WTC11 (cell line): ENCODE measurements around the gene PPAN. TPM values are rescaled to one million over a fixed set of nuclear protein-coding genes. Genes with fewer than 3 reads are reported as not detected.

Experiments used
- ATAC-seq: fragments of 200-7000 bp; cut with Tn5 transposase; 2 replicates; pipeline ENCODE4 v1.10.0; 2021; ENCODE audit warnings: mild to moderate bottlenecking, moderate library complexity
- CTCF ChIA-PET: fragments of 300-600 bp; sonication (Branson Sonifier 250); formaldehyde crosslinking; loops from one replicate; lab custom pipeline; 2021; ENCODE audit warnings: antibody characterized with exemption; lab: Charles Lee
- POLR2A ChIA-PET: fragments of 350-600 bp; sonication (Branson Sonifier 250); formaldehyde crosslinking; loops from one replicate; lab custom pipeline; 2021; ENCODE audit warnings: antibody characterized with exemption; lab: Charles Lee
- DNase-seq: peaks from one replicate; pipeline ENCODE4 v3.0.0; 2021; ENCODE audit warnings: low spot score
- H3K27ac Mint-ChIP-seq: 2 replicates; pipeline ENCODE4 v1.8.0; 2021; ENCODE audit warnings: mixed read lengths
- H3K27me3 Mint-ChIP-seq: 2 replicates; pipeline ENCODE4 v1.8.0; 2021; ENCODE audit warnings: low read depth, mild to moderate bottlenecking, moderate library complexity, mixed read lengths
- H3K36me3 Mint-ChIP-seq: 2 replicates; pipeline ENCODE4 v1.8.0; 2021; ENCODE audit warnings: mixed read lengths
- H3K4me1 Mint-ChIP-seq: 2 replicates; pipeline ENCODE4 v1.8.0; 2022; ENCODE audit warnings: mixed read lengths
- H3K4me3 Mint-ChIP-seq: 2 replicates; pipeline ENCODE4 v1.8.0; 2021; ENCODE audit warnings: mild to moderate bottlenecking, moderate library complexity, mixed read lengths
- H3K9me3 Mint-ChIP-seq: 2 replicates; pipeline ENCODE4 v1.8.0; 2021; ENCODE audit warnings: mixed read lengths
- CBFB ChIP-seq: sonication (generic); formaldehyde crosslinking; IDR thresholded peaks from 2 replicates; pipeline ENCODE4 v1.8.1; 2022; ENCODE audit warnings: mild to moderate bottlenecking, low read depth, missing genetic modification reagents
- EMX1 ChIP-seq: fragments of 250-450 bp; sonication (Bioruptor Pico); IDR thresholded peaks from 2 replicates; pipeline ENCODE4 v1.8.0; 2021; ENCODE audit warnings: mild to moderate bottlenecking
- FOXK1 ChIP-seq: sonication (generic); formaldehyde crosslinking; IDR thresholded peaks from 2 replicates; pipeline ENCODE4 v1.8.0; 2022; ENCODE audit warnings: mild to moderate bottlenecking, moderate library complexity, missing genetic modification reagents
- GRHL2 ChIP-seq: fragments of 250-450 bp; sonication (Bioruptor Pico); IDR thresholded peaks from 2 replicates; pipeline ENCODE4 v1.8.0; 2022; ENCODE audit warnings: mild to moderate bottlenecking, moderate library complexity; ENCODE audit not compliant: insufficient replicate concordance, severe bottlenecking
- HMGA2 ChIP-seq: fragments of 250-450 bp; sonication (Bioruptor Pico); IDR thresholded peaks from 2 replicates; pipeline ENCODE4 v1.4.0; 2021; ENCODE audit warnings: mild to moderate bottlenecking, moderate library complexity
- MYBL2 ChIP-seq: sonication (generic); formaldehyde crosslinking; IDR thresholded peaks from 2 replicates; pipeline ENCODE4 v1.8.1; 2023; ENCODE audit warnings: mild to moderate bottlenecking, moderate library complexity, missing genetic modification reagents
- NFE2L1 ChIP-seq: sonication (generic); formaldehyde crosslinking; IDR thresholded peaks from 2 replicates; pipeline ENCODE4 v1.8.1; 2023; ENCODE audit warnings: missing genetic modification reagents
- NFYB ChIP-seq: sonication (generic); formaldehyde crosslinking; conservative IDR thresholded peaks from 2 replicates; pipeline ENCODE4 v1.8.0; 2022; ENCODE audit warnings: low read depth, missing genetic modification reagents
- NR3C1 ChIP-seq: sonication (generic); formaldehyde crosslinking; conservative IDR thresholded peaks from 2 replicates; pipeline ENCODE4 v1.8.1; 2023; ENCODE audit warnings: low read depth, mild to moderate bottlenecking, missing genetic modification reagents
- PRRX2 ChIP-seq: fragments of 250-450 bp; sonication (Bioruptor Pico); IDR thresholded peaks from 2 replicates; pipeline ENCODE4 v1.8.0; 2021; ENCODE audit warnings: mild to moderate bottlenecking
- SOX15 ChIP-seq: fragments of 250-450 bp; sonication (Bioruptor Pico); IDR thresholded peaks from 2 replicates; pipeline ENCODE4 v1.9.0; 2021; ENCODE audit warnings: mild to moderate bottlenecking
- TP53 ChIP-seq: sonication (generic); formaldehyde crosslinking; IDR thresholded peaks from 2 replicates; pipeline ENCODE4 v1.8.1; 2023; ENCODE audit warnings: mild to moderate bottlenecking, missing genetic modification reagents
- USF1 ChIP-seq: sonication (generic); formaldehyde crosslinking; IDR thresholded peaks from 2 replicates; pipeline ENCODE4 v1.8.0; 2022; ENCODE audit warnings: mild to moderate bottlenecking, missing genetic modification reagents
- ZBTB21 ChIP-seq: sonication (generic); formaldehyde crosslinking; IDR thresholded peaks from 2 replicates; pipeline ENCODE4 v1.8.1; 2023; ENCODE audit warnings: mild to moderate bottlenecking, missing genetic modification reagents, borderline replicate concordance
- ZNF138 ChIP-seq: sonication (generic); formaldehyde crosslinking; conservative IDR thresholded peaks from 2 replicates; pipeline ENCODE4 v1.8.1; 2022; ENCODE audit warnings: mild to moderate bottlenecking, moderate library complexity, missing genetic modification reagents
- ZNF219 ChIP-seq: sonication (generic); formaldehyde crosslinking; IDR thresholded peaks from 2 replicates; pipeline ENCODE4 v1.8.0; 2023; ENCODE audit warnings: missing genetic modification reagents, mild to moderate bottlenecking, borderline replicate concordance
- ZNF317 ChIP-seq: sonication (generic); formaldehyde crosslinking; IDR thresholded peaks from 2 replicates; pipeline ENCODE4 v1.8.1; 2023; ENCODE audit warnings: low read depth, mild to moderate bottlenecking, moderate library complexity, missing genetic modification reagents, borderline replicate concordance
- ZNF425 ChIP-seq: fragments of 250-450 bp; sonication (Bioruptor Pico); conservative IDR thresholded peaks from 2 replicates; pipeline ENCODE4 v1.9.0; 2021; ENCODE audit warnings: mild to moderate bottlenecking
- total RNA-seq: library from RNA; stranded (reverse); gene quantifications from 3 replicates; pipeline ENCODE4 v1.2.3, GENCODE V29; 2021
- TF ChIP-seq, protein P1 (sequence below): sonication (generic); formaldehyde crosslinking; IDR thresholded peaks from 2 replicates; pipeline ENCODE4 v1.8.1; 2023; ENCODE audit warnings: mild to moderate bottlenecking, missing genetic modification reagents
- TF ChIP-seq, protein P2 (sequence below): sonication (generic); formaldehyde crosslinking; IDR thresholded peaks from 2 replicates; pipeline ENCODE4 v1.8.1; 2022; ENCODE audit warnings: missing genetic modification reagents, borderline replicate concordance
- TF ChIP-seq, protein P3 (sequence below): sonication (generic); formaldehyde crosslinking; IDR thresholded peaks from 2 replicates; pipeline ENCODE4 v1.8.1; 2023; ENCODE audit warnings: mild to moderate bottlenecking, missing genetic modification reagents, moderate library complexity
- TF ChIP-seq, protein P4 (sequence below): sonication (generic); formaldehyde crosslinking; IDR thresholded peaks from 2 replicates; pipeline ENCODE4 v1.8.0; 2022; ENCODE audit warnings: mild to moderate bottlenecking, missing genetic modification reagents
- TF ChIP-seq, protein P5 (sequence below): sonication (generic); formaldehyde crosslinking; IDR thresholded peaks from 2 replicates; pipeline ENCODE4 v1.8.1; 2022; ENCODE audit warnings: mild to moderate bottlenecking, moderate library complexity, missing genetic modification reagents

The PPAN gene
- total RNA-seq, 1 experiment from 2014 or later: 83.7 TPM

DNA sequence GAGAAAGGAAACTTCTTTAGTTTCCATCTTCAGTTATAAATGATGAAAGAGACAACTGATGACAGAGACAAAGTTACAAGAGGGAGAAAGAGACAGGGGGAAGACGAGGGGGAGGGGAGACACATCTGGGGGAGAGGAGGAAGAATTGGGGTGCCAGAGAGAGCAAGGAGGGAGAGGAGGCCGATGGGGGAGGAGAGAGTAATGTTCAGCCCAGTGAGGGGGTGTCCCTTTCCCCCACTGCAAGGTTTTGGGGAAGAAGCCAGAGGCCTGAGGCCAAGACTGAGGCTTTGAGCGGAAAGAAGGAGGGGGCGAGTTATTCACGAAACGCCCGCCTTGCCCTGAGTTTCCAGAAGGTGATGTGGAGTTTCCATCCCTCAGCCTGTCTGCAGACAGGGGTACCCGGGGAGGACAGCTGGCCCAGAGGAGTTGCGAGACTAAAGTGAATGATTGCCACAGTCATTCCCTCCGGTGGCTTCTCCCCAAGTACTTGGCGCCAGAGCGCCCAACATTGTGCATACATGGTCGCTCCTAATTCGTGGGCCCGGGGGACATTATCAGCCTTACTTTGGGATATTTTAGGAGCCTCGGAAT is 558 bp upstream of the PPAN start (continued):
- TF ChIP-seq ZNF425 (CRISPR knock-in tag) (no peak), USF1 (no peak), NFYB (CRISPR knock-in tag) (no peak), CBFB (0 out of 2 replicates have a peak, but pooled peaks have one; percentile 0)
- TF ChIP-seq, protein P1, sequence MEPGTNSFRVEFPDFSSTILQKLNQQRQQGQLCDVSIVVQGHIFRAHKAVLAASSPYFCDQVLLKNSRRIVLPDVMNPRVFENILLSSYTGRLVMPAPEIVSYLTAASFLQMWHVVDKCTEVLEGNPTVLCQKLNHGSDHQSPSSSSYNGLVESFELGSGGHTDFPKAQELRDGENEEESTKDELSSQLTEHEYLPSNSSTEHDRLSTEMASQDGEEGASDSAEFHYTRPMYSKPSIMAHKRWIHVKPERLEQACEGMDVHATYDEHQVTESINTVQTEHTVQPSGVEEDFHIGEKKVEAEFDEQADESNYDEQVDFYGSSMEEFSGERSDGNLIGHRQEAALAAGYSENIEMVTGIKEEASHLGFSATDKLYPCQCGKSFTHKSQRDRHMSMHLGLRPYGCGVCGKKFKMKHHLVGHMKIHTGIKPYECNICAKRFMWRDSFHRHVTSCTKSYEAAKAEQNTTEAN (CRISPR knock-in tag): no peak
- TF ChIP-seq, protein P2, sequence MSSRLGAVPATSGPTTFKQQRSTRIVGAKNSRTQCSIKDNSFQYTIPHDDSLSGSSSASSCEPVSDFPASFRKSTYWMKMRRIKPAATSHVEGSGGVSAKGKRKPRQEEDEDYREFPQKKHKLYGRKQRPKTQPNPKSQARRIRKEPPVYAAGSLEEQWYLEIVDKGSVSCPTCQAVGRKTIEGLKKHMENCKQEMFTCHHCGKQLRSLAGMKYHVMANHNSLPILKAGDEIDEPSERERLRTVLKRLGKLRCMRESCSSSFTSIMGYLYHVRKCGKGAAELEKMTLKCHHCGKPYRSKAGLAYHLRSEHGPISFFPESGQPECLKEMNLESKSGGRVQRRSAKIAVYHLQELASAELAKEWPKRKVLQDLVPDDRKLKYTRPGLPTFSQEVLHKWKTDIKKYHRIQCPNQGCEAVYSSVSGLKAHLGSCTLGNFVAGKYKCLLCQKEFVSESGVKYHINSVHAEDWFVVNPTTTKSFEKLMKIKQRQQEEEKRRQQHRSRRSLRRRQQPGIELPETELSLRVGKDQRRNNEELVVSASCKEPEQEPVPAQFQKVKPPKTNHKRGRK (CRISPR knock-in tag): no peak

DNA sequence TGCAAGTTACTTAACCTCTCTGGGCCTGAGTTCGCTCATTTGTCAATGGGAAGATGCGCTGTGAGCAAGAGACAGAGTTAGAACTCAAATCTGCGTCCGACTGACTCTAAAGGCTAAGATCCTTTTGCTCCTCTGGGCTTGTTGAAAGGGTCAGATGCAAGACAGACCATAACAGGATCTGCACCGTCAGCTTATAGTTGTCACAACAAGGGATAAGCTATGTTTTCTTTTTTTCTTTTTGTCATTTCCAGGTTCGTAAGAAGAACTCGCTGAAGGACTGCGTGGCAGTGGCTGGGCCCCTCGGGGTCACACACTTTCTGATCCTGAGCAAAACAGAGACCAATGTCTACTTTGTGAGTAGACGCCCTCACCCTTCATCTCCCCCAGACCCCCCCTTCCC is 1.1 kb downstream of the PPAN start:
- POLR2A ChIA-PET: no interaction called here

More for the DNA sequence above, 1.1 kb downstream of the PPAN start:
- ATAC-seq (no peak), DNase-seq (no peak)
- H3K36me3 Mint-ChIP-seq: peaks cover 38% of the 10 kb centered on the region
- TF ChIP-seq EMX1 (CRISPR knock-in tag): no peak
- no peak for TF ChIP-seq ZBTB21 (CRISPR knock-in tag)
- TF ChIP-seq FOXK1 (CRISPR knock-in tag): no peak
- TF ChIP-seq ZNF138 (CRISPR knock-in tag): no peak
- TF ChIP-seq PRRX2 (CRISPR knock-in tag): no peak
- TF ChIP-seq ZNF317 (CRISPR knock-in tag): no peak
- TF ChIP-seq HMGA2: no peak
- TF ChIP-seq SOX15 (CRISPR knock-in tag): no peak
- TF ChIP-seq, protein P3, sequence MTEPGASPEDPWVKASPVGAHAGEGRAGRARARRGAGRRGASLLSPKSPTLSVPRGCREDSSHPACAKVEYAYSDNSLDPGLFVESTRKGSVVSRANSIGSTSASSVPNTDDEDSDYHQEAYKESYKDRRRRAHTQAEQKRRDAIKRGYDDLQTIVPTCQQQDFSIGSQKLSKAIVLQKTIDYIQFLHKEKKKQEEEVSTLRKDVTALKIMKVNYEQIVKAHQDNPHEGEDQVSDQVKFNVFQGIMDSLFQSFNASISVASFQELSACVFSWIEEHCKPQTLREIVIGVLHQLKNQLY (CRISPR knock-in tag): no peak
- TF ChIP-seq, protein P4, sequence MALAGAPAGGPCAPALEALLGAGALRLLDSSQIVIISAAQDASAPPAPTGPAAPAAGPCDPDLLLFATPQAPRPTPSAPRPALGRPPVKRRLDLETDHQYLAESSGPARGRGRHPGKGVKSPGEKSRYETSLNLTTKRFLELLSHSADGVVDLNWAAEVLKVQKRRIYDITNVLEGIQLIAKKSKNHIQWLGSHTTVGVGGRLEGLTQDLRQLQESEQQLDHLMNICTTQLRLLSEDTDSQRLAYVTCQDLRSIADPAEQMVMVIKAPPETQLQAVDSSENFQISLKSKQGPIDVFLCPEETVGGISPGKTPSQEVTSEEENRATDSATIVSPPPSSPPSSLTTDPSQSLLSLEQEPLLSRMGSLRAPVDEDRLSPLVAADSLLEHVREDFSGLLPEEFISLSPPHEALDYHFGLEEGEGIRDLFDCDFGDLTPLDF (CRISPR knock-in tag): no peak
- TF ChIP-seq MYBL2 (CRISPR knock-in tag): no peak
- no peak for TF ChIP-seq TP53 (CRISPR knock-in tag)
- TF ChIP-seq ZNF219 (CRISPR knock-in tag): no peak
- TF ChIP-seq, protein P1 (CRISPR knock-in tag): no peak
- TF ChIP-seq, protein P5, sequence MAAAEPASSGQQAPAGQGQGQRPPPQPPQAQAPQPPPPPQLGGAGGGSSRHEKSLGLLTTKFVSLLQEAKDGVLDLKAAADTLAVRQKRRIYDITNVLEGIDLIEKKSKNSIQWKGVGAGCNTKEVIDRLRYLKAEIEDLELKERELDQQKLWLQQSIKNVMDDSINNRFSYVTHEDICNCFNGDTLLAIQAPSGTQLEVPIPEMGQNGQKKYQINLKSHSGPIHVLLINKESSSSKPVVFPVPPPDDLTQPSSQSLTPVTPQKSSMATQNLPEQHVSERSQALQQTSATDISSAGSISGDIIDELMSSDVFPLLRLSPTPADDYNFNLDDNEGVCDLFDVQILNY (CRISPR knock-in tag): no peak
- no peak for TF ChIP-seq NFYB (CRISPR knock-in tag)
- TF ChIP-seq NR3C1: no peak
- TF ChIP-seq GRHL2: no peak
- TF ChIP-seq, protein P2 (CRISPR knock-in tag): no peak
- TF ChIP-seq NFE2L1 (CRISPR knock-in tag): no peak
- peak overlapping the region; percentile 84 for H3K27ac Mint-ChIP-seq
- H3K9me3 Mint-ChIP-seq: no peaks in the 10 kb centered on the region
- no peaks in the 10 kb centered on the region; the same call in 1 of the 2 replicates for H3K27me3 Mint-ChIP-seq
- peaks cover 11% of the 10 kb centered on the region for H3K4me1 Mint-ChIP-seq
- H3K4me3 Mint-ChIP-seq: peak overlapping the region; percentile 95
- CTCF ChIA-PET: interaction anchor here (1.1 to 1.4 kb wide), 2 partner anchors 11 to 143 kb away, joined by 4 to 10 read pairs; no protein-coding TSS in a partner anchor
